MCF 10A (cell line): Measurements from ENCODE around the gene TOM1L1. TPM values are rescaled to one million over a fixed set of nuclear protein-coding genes. Genes with fewer than 3 reads are reported as not detected.
A peak's percentile ranks its signal among the peaks of the same experiment; 100 is the strongest.

Source experiments
- BruUV-seq: library from RNA; stranded (reverse); fragments of 400-500 nt; replicated peaks from 2 replicates; lab custom pipeline; 2021; lab: Mats Ljungman, UMichigan
- CTCF ChIA-PET: fragments of 300-600 bp; sonication (Branson Sonifier 250); formaldehyde crosslinking; extraction: SDS; loops from one replicate; lab custom pipeline; 2021; ENCODE audit warnings: antibody characterized with exemption, inconsistent platforms; lab: Yijun Ruan, JAX
- POLR2A ChIA-PET: fragments of 300-600, 350-650 bp; sonication (Branson Sonifier 250); formaldehyde crosslinking; extraction: SDS; loops from one replicate; lab custom pipeline; 2020; ENCODE audit warnings: antibody characterized with exemption, inconsistent platforms; lab: Yijun Ruan, JAX
- DNase-seq: peaks from one replicate; pipeline ENCODE4 v3.0.0-alpha.2; 2018; ENCODE audit not compliant: unreplicated experiment
- H3K27ac Mint-ChIP-seq: one replicate; pipeline ENCODE4 v1.8.0; 2022; ENCODE audit warnings: mild to moderate bottlenecking, low read depth, mixed read lengths; ENCODE audit not compliant: unreplicated experiment
- H3K27me3 Mint-ChIP-seq: one replicate; pipeline ENCODE4 v1.8.0; 2022; ENCODE audit warnings: mixed read lengths; ENCODE audit not compliant: insufficient read depth, unreplicated experiment
- H3K36me3 Mint-ChIP-seq: one replicate; pipeline ENCODE4 v1.8.0; 2022; ENCODE audit warnings: mild to moderate bottlenecking, moderate library complexity, mixed read lengths; ENCODE audit not compliant: insufficient read depth, unreplicated experiment
- H3K4me1 Mint-ChIP-seq: one replicate; pipeline ENCODE4 v1.8.0; 2022; ENCODE audit warnings: mixed read lengths; ENCODE audit not compliant: insufficient read depth, unreplicated experiment
- H3K4me3 Mint-ChIP-seq: one replicate; pipeline ENCODE4 v1.8.0; 2022; ENCODE audit warnings: mild to moderate bottlenecking, moderate library complexity, mixed read lengths; ENCODE audit not compliant: unreplicated experiment
- H3K9me3 Mint-ChIP-seq: one replicate; pipeline ENCODE4 v1.8.0; 2022; ENCODE audit warnings: mixed read lengths; ENCODE audit not compliant: unreplicated experiment
- CTCF ChIP-seq: fragments of 200-600 bp; IDR thresholded peaks from one replicate; pipeline ENCODE4 v1.8.0; 2022; ENCODE audit warnings: antibody characterized with exemption, mild to moderate bottlenecking; ENCODE audit not compliant: unreplicated experiment
- intact Hi-C: fragments of 100-400 bp; cut with micrococcal nuclease; formaldehyde crosslinking; loops from 2 replicates; pipeline ENCODE4 v1.14.1; 2022
- total RNA-seq: library from RNA; stranded (reverse); gene quantifications from 2 replicates; pipeline ENCODE4 v1.2.3, GENCODE V29; 2022

The TOM1L1 gene
- total RNA-seq, 1 experiment from 2014 or later: 157 TPM

GRCh38 chr17:54996441-54996840, 95.8 kb downstream of the TOM1L1 start:
- Mint-ChIP-seq H3K27ac (no peak overlapping the region), H3K36me3 (peaks cover 7% of the 10 kb centered on the region), H3K27me3 (no peaks in the 10 kb centered on the region), H3K4me3 (no peak overlapping the region), H3K9me3 (no peaks in the 10 kb centered on the region), H3K4me1 (no peaks in the 10 kb centered on the region)
- intact Hi-C loops: no loop called here
- DNase-seq: no peak
- TF ChIP-seq CTCF: no peak
- BruUV-seq: no TSS peak
- POLR2A ChIA-PET: no interaction called here
- CTCF ChIA-PET: interaction anchor here (0.6 to 6.7 kb wide), 4 partner anchors 300 to 605 kb away, joined by 3 to 154 read pairs (median 6); no protein-coding TSS in a partner anchor

- Mint-ChIP-seq H3K27me3 (no peaks in the 10 kb centered on the region), H3K4me3 (no peak overlapping the region), H3K4me1 (no peaks in the 10 kb centered on the region), H3K9me3 (no peaks in the 10 kb centered on the region), H3K27ac (no peak overlapping the region), H3K36me3 (no peaks in the 10 kb centered on the region)
- POLR2A ChIA-PET: no interaction called here
- no peak for TF ChIP-seq CTCF
- no peak for DNase-seq
- BruUV-seq: no TSS peak
- CTCF ChIA-PET: interaction anchor here (0.7 to 2.7 kb wide), 3 partner anchors 9 to 236 kb away, joined by 3 to 13 read pairs (median 3); no protein-coding TSS in a partner anchor
- intact Hi-C loops: no loop called here
Observed at GRCh38 chr17:55002458-55002857, 101.8 kb downstream of the TOM1L1 start.

- no peak for TF ChIP-seq CTCF
- Mint-ChIP-seq H3K4me1 (no peaks in the 10 kb centered on the region), H3K9me3 (no peaks in the 10 kb centered on the region), H3K36me3 (no peaks in the 10 kb centered on the region), H3K4me3 (no peak overlapping the region), H3K27ac (no peak overlapping the region), H3K27me3 (no peaks in the 10 kb centered on the region)
- BruUV-seq: no TSS peak
- DNase-seq: no peak
- CTCF ChIA-PET: interaction anchor here (1.4 to 3.2 kb wide), 4 partner anchors 8 to 347 kb away, joined by 3 to 36 read pairs (median 6); no protein-coding TSS in a partner anchor
- intact Hi-C loops: no loop called here
- POLR2A ChIA-PET: interaction anchor here (0.7 kb wide), 1 partner anchor 10 kb away, joined by 3 read pairs; no protein-coding TSS in a partner anchor
Observed at GRCh38 chr17:55004484-55004883, 103.8 kb downstream of the TOM1L1 start.

- POLR2A ChIA-PET: interaction anchor here (0.5 kb wide), 1 partner anchor 9 kb away, joined by 3 read pairs; no protein-coding TSS in a partner anchor
- BruUV-seq: no TSS peak
- peak; percentile 35 for DNase-seq
- intact Hi-C loops: no loop called here
- H3K27me3 Mint-ChIP-seq: no peaks in the 10 kb centered on the region
- CTCF ChIA-PET: interaction anchor here (0.6 to 3.2 kb wide), 8 partner anchors 13 to 861 kb away, joined by 3 to 36 read pairs (median 4); no protein-coding TSS in a partner anchor
- H3K9me3 Mint-ChIP-seq: no peaks in the 10 kb centered on the region
- H3K27ac Mint-ChIP-seq: no peak overlapping the region
- H3K4me1 Mint-ChIP-seq: no peaks in the 10 kb centered on the region
- TF ChIP-seq CTCF: peak; percentile 44
- H3K4me3 Mint-ChIP-seq: no peak overlapping the region
- no peaks in the 10 kb centered on the region for H3K36me3 Mint-ChIP-seq
Observed at GRCh38 chr17:55005520-55005919, 104.9 kb downstream of the TOM1L1 start.

Other genes starting within 250 kb of the TOM1L1 start
- gene COX11, start 67.8 kb downstream of the TOM1L1 start, total RNA-seq: 29.6 and 38.5 TPM in 2 replicates
- gene STXBP4, start 67.9 kb downstream of the TOM1L1 start, total RNA-seq: 6.7 and 10.2 TPM in 2 replicates